GM13977 (cell line): Measurements from ENCODE around the gene SPNS2.

ENCODE experiments used
- DNase-seq: peaks from one replicate; pipeline ENCODE4 v3.0.0; 2012; ENCODE audit warnings: low spot score
- CTCF ChIP-seq: IDR thresholded peaks from 2 replicates; pipeline ENCODE4 v1.5.1; 2012; ENCODE audit warnings: mild to moderate bottlenecking, control low read depth; ENCODE audit not compliant: insufficient read depth; ENCODE audit errors: extremely low read depth, missing control alignments
- in situ Hi-C: fragments of 300-500 bp; cut with MboI; formaldehyde crosslinking; loops from one replicate; pipeline ENCODE4 v1.12.0; 2022; ENCODE audit warnings: low sequenced_read_pairs, low pct_unique_long_range_greater_than_20kb, mixed read lengths, inconsistent platforms; ENCODE audit not compliant: unreplicated experiment

SPNS2 gene

GRCh38 chr17:4536742-4537411 is 38.2 kb downstream of the SPNS2 start:
- DNase-seq: no peak
- in situ Hi-C loops: no loop called here
- TF ChIP-seq CTCF: no peak

GRCh38 chr17:4537451-4538235 is 39.0 kb downstream of the SPNS2 start:
- no peak for TF ChIP-seq CTCF
- in situ Hi-C loops: no loop called here
- DNase-seq: no peak

- no peak for DNase-seq
- TF ChIP-seq CTCF: no peak
- in situ Hi-C loops: no loop called here
Observed at GRCh38 chr17:4538236-4539002, 39.7 kb downstream of the SPNS2 start.

GRCh38 chr17:4539025-4539424 is 40.3 kb downstream of the SPNS2 start:
- DNase-seq: no peak
- in situ Hi-C loops: no loop called here
- TF ChIP-seq CTCF: no peak

GRCh38 chr17:4539576-4540223 is 41.0 kb downstream of the SPNS2 start:
- in situ Hi-C loops: no loop called here

More at GRCh38 chr17:4539576-4540223, 41.0 kb downstream of the SPNS2 start:
- DNase-seq: no peak
- TF ChIP-seq CTCF: no peak
